ENCODE results near the gene ZHX3. TPM values are rescaled to one million over a fixed set of nuclear protein-coding genes. Genes with fewer than 3 reads are reported as not detected.

Gene ZHX3
- total and polyA plus RNA-seq, 2 donors, result 4.1 to 4.2 TPM

DNA sequence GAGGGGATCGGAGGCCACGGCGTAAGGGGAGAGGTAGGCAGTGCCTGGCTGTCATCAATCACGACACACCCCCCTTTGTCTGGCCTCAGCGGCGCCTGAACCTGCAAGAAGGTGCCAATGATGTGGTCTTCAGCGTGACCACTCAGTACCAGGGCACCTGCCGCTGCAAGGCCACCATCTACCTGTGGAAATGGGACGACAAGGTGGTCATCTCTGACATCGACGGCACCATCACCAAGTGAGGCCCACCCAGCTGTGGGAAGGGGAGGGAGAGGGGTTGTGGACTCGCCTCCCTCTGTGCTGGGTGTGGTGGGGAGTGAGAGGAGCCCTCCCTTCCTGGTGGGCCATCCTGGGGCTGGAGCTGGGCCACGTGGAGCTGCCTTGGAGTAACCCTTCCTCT, 39.4 kb upstream of the ZHX3 start:
- H3K9me3 ChIP-seq (ENCODE audit: control insufficient read depth in 2 of 2, insufficient read depth in 1 of 2, low read length in 1 of 2), result no peaks in the 10 kb centered on the region
- H3K27me3 ChIP-seq (ENCODE audit: control insufficient read depth in 2 of 2, insufficient read depth in 1 of 2, low read length in 1 of 2), result no peaks in the 10 kb centered on the region
- DNase-seq (ENCODE audit: low read depth in 6 of 9, low spot score in 9 of 9), result no peak
- 91% methylated on average over 13 of the region's 13 CpGs for WGBS
- H3K27ac ChIP-seq (ENCODE audit: low read depth in 1 of 2, low read length in 1 of 2), result no peak overlapping the region
- no peaks in the 10 kb centered on the region for H3K4me1 ChIP-seq (ENCODE audit: control insufficient read depth in 2 of 2, insufficient read depth in 2 of 2, low read length in 2 of 2)
- no peak overlapping the region for H3K4me3 ChIP-seq (ENCODE audit: low read length in 2 of 2)
- H3K36me3 ChIP-seq (ENCODE audit: control insufficient read depth in 2 of 2, insufficient read depth in 2 of 2, low read length in 1 of 2), result no peaks in the 10 kb centered on the region

GRCh38 chr20:41355598-41356203, 38.2 kb upstream of the ZHX3 start:
- 97% methylated on average over 7 of the region's 7 CpGs for WGBS
- no peaks in the 10 kb centered on the region for H3K9me3 ChIP-seq (ENCODE audit: control insufficient read depth in 2 of 2, insufficient read depth in 1 of 2, low read length in 1 of 2)
- no peaks in the 10 kb centered on the region for H3K36me3 ChIP-seq (ENCODE audit: control insufficient read depth in 2 of 2, insufficient read depth in 2 of 2, low read length in 1 of 2)
- no peak for DNase-seq (ENCODE audit: low read depth in 6 of 9, low spot score in 9 of 9)
- no peaks in the 10 kb centered on the region for H3K4me1 ChIP-seq (ENCODE audit: control insufficient read depth in 2 of 2, insufficient read depth in 2 of 2, low read length in 2 of 2)
- no peaks in the 10 kb centered on the region for H3K27me3 ChIP-seq (ENCODE audit: control insufficient read depth in 2 of 2, insufficient read depth in 1 of 2, low read length in 1 of 2)
- no peak overlapping the region for H3K27ac ChIP-seq (ENCODE audit: low read depth in 1 of 2, low read length in 1 of 2)
- H3K4me3 ChIP-seq (ENCODE audit: low read length in 2 of 2), result no peak overlapping the region

GRCh38 chr20:41355192-41355591, 37.7 kb upstream of the ZHX3 start:
- no peak for DNase-seq (ENCODE audit: low read depth in 6 of 9, low spot score in 9 of 9)
- WGBS, result 96% methylated on average over 3 of the region's 3 CpGs
- Histone ChIP-seq H3K27ac (ENCODE audit: low read depth in 1 of 2, low read length in 1 of 2) (no peak overlapping the region), H3K4me3 (ENCODE audit: low read length in 2 of 2) (no peak overlapping the region), H3K9me3 (ENCODE audit: control insufficient read depth in 2 of 2, insufficient read depth in 1 of 2, low read length in 1 of 2) (no peaks in the 10 kb centered on the region), H3K36me3 (ENCODE audit: control insufficient read depth in 2 of 2, insufficient read depth in 2 of 2, low read length in 1 of 2) (no peaks in the 10 kb centered on the region), H3K4me1 (ENCODE audit: control insufficient read depth in 2 of 2, insufficient read depth in 2 of 2, low read length in 2 of 2) (no peaks in the 10 kb centered on the region), H3K27me3 (ENCODE audit: control insufficient read depth in 2 of 2, insufficient read depth in 1 of 2, low read length in 1 of 2) (no peaks in the 10 kb centered on the region)

DNA sequence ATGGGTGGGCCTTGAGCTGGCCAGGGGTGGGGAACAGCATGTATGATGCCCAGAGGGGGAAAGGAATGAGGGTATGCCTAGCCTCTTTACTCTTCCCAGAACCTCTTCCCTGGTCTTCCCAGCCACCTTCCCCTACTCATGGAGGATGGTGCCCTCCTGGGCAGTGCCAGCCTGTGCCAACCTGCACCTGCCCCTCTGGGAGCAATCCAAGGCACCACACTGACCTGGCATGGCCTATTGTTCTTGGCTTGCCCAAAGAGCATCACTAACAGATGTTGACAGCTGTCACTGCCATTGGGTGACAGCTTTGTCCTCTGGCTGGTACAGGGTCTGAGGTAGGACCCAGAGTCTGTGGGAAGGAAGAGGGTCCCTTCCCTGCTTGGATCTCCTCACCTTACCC, 36.0 kb upstream of the ZHX3 start:
- no peak overlapping the region for H3K27ac ChIP-seq (ENCODE audit: low read depth in 1 of 2, low read length in 1 of 2)
- no peaks in the 10 kb centered on the region for H3K9me3 ChIP-seq (ENCODE audit: control insufficient read depth in 2 of 2, insufficient read depth in 1 of 2, low read length in 1 of 2)
- no peaks in the 10 kb centered on the region for H3K27me3 ChIP-seq (ENCODE audit: control insufficient read depth in 2 of 2, insufficient read depth in 1 of 2, low read length in 1 of 2)
- H3K4me1 ChIP-seq (ENCODE audit: control insufficient read depth in 2 of 2, insufficient read depth in 2 of 2, low read length in 2 of 2), result no peaks in the 10 kb centered on the region
- H3K4me3 ChIP-seq (ENCODE audit: low read length in 2 of 2), result no peak overlapping the region
- no peak for DNase-seq (ENCODE audit: low read depth in 6 of 9, low spot score in 9 of 9)
- H3K36me3 ChIP-seq (ENCODE audit: control insufficient read depth in 2 of 2, insufficient read depth in 2 of 2, low read length in 1 of 2), result no peaks in the 10 kb centered on the region

DNA sequence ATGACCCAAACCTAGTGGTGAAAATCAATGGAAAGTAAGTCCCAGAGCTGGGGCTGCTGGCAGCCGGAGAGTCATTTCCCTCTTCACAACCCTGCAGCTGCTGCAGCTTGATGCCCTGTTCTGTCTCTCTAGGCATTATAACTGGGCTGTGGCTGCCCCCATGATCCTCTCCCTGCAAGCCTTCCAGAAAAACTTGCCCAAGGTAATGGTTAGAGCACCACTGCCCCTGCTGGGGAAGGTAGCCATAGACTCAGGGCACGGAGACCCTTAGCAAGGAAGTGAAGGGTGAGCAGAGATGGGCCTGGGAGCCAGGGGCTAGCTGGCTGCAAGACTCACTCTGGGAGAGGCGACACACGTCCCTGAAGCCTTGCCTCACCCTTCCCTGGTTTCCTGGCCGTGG, 35.1 kb upstream of the ZHX3 start:
- Histone ChIP-seq H3K36me3 (ENCODE audit: control insufficient read depth in 2 of 2, insufficient read depth in 2 of 2, low read length in 1 of 2) (no peaks in the 10 kb centered on the region), H3K9me3 (ENCODE audit: control insufficient read depth in 2 of 2, insufficient read depth in 1 of 2, low read length in 1 of 2) (no peaks in the 10 kb centered on the region), H3K27me3 (ENCODE audit: control insufficient read depth in 2 of 2, insufficient read depth in 1 of 2, low read length in 1 of 2) (no peaks in the 10 kb centered on the region), H3K4me3 (ENCODE audit: low read length in 2 of 2) (no peak overlapping the region), H3K27ac (ENCODE audit: low read depth in 1 of 2, low read length in 1 of 2) (no peak overlapping the region), H3K4me1 (ENCODE audit: control insufficient read depth in 2 of 2, insufficient read depth in 2 of 2, low read length in 2 of 2) (no peaks in the 10 kb centered on the region)
- DNase-seq (ENCODE audit: low read depth in 6 of 9, low spot score in 9 of 9), result no peak
- 85% methylated on average over 5 of the region's 5 CpGs for WGBS

- H3K27ac ChIP-seq (ENCODE audit: low read depth in 1 of 2, low read length in 1 of 2), result no peak overlapping the region
- no peaks in the 10 kb centered on the region for H3K27me3 ChIP-seq (ENCODE audit: control insufficient read depth in 2 of 2, insufficient read depth in 1 of 2, low read length in 1 of 2)
- H3K9me3 ChIP-seq (ENCODE audit: control insufficient read depth in 2 of 2, insufficient read depth in 1 of 2, low read length in 1 of 2), result no peaks in the 10 kb centered on the region
- H3K36me3 ChIP-seq (ENCODE audit: control insufficient read depth in 2 of 2, insufficient read depth in 2 of 2, low read length in 1 of 2), result no peaks in the 10 kb centered on the region
- H3K4me1 ChIP-seq (ENCODE audit: control insufficient read depth in 2 of 2, insufficient read depth in 2 of 2, low read length in 2 of 2), result no peaks in the 10 kb centered on the region
- no peak overlapping the region for H3K4me3 ChIP-seq (ENCODE audit: low read length in 2 of 2)
- no peak for DNase-seq (ENCODE audit: low read depth in 6 of 9, low spot score in 9 of 9)
- WGBS, result 93% methylated on average over 4 of the region's 4 CpGs
Observed at GRCh38 chr20:41352106-41352505, 34.6 kb upstream of the ZHX3 start.

DNA sequence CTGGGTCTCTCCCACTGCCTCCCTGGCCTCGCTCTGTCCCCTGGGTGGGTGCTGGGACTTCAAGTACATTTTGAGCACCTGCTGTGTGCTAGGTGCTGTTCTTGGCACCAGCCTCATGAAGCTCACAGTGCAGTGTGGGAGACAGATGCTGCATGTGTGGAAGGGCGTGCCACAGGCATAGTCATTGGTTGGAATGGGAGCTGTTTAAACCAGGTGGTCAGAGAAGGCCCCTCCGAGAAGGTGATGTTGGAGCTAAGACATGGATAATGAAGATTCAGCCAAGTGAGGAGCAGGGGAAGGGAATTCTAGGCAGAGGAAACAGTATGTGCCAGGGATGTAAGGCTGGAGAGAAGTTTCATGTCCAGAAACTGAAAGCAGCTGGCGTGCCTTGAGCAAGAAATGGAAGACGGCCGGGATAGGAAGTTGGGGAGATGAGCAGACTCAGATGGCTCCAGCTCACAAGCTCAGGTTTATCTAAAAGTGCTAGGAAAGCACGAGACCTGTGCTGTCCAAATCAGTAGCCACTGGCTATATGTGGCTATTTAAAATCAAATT, 33.0 kb upstream of the ZHX3 start:
- Histone ChIP-seq H3K4me3 (ENCODE audit: low read length in 2 of 2) (no peak overlapping the region), H3K27ac (ENCODE audit: low read depth in 1 of 2, low read length in 1 of 2) (no peak overlapping the region), H3K36me3 (ENCODE audit: control insufficient read depth in 2 of 2, insufficient read depth in 2 of 2, low read length in 1 of 2) (no peaks in the 10 kb centered on the region), H3K27me3 (ENCODE audit: control insufficient read depth in 2 of 2, insufficient read depth in 1 of 2, low read length in 1 of 2) (no peaks in the 10 kb centered on the region), H3K9me3 (ENCODE audit: control insufficient read depth in 2 of 2, insufficient read depth in 1 of 2, low read length in 1 of 2) (no peaks in the 10 kb centered on the region), H3K4me1 (ENCODE audit: control insufficient read depth in 2 of 2, insufficient read depth in 2 of 2, low read length in 2 of 2) (no peaks in the 10 kb centered on the region)
- DNase-seq (ENCODE audit: low read depth in 6 of 9, low spot score in 9 of 9), result no peak
- 86% methylated on average over 7 of the region's 7 CpGs for WGBS

- Histone ChIP-seq H3K4me3 (ENCODE audit: low read length in 2 of 2) (no peak overlapping the region), H3K27me3 (ENCODE audit: control insufficient read depth in 2 of 2, insufficient read depth in 1 of 2, low read length in 1 of 2) (no peaks in the 10 kb centered on the region), H3K4me1 (ENCODE audit: control insufficient read depth in 2 of 2, insufficient read depth in 2 of 2, low read length in 2 of 2) (no peaks in the 10 kb centered on the region), H3K36me3 (ENCODE audit: control insufficient read depth in 2 of 2, insufficient read depth in 2 of 2, low read length in 1 of 2) (no peaks in the 10 kb centered on the region), H3K27ac (ENCODE audit: low read depth in 1 of 2, low read length in 1 of 2) (no peak overlapping the region), H3K9me3 (ENCODE audit: control insufficient read depth in 2 of 2, insufficient read depth in 1 of 2, low read length in 1 of 2) (no peaks in the 10 kb centered on the region)
- no peak for DNase-seq (ENCODE audit: low read depth in 6 of 9, low spot score in 9 of 9)
- 93% methylated on average over 7 of the region's 7 CpGs for WGBS
Observed at GRCh38 chr20:41349943-41350342, 32.4 kb upstream of the ZHX3 start.

GRCh38 chr20:41349266-41349665, 31.7 kb upstream of the ZHX3 start:
- Histone ChIP-seq H3K9me3 (ENCODE audit: control insufficient read depth in 2 of 2, insufficient read depth in 1 of 2, low read length in 1 of 2) (no peaks in the 10 kb centered on the region), H3K27me3 (ENCODE audit: control insufficient read depth in 2 of 2, insufficient read depth in 1 of 2, low read length in 1 of 2) (no peaks in the 10 kb centered on the region), H3K36me3 (ENCODE audit: control insufficient read depth in 2 of 2, insufficient read depth in 2 of 2, low read length in 1 of 2) (no peaks in the 10 kb centered on the region), H3K4me3 (ENCODE audit: low read length in 2 of 2) (no peak overlapping the region), H3K4me1 (ENCODE audit: control insufficient read depth in 2 of 2, insufficient read depth in 2 of 2, low read length in 2 of 2) (no peaks in the 10 kb centered on the region), H3K27ac (ENCODE audit: low read depth in 1 of 2, low read length in 1 of 2) (no peak overlapping the region)
- DNase-seq (ENCODE audit: low read depth in 6 of 9, low spot score in 9 of 9), result no peak
- WGBS, result 96% methylated on average over 2 of the region's 2 CpGs

Measured in thymus (tissue), 11 donors.